Adrenal gland (tissue), 5 donors: ENCODE data around the gene KCNJ3.

Experiments used
- POLR2A ChIP-seq, 2 donors: fragments of 450-650 bp; IDR thresholded peaks; one replicate each; pipeline ENCODE4 v1.6.1; 2017; ENCODE audit warnings: antibody characterized with exemption in 2 of 2, mild to moderate bottlenecking in 2 of 2, moderate library complexity in 1 of 2
- TF ChIP-seq, protein P1 (sequence below), 6 experiments: fragments of 450-650 bp in 4 of 6; fragments of 200-600 bp in 2 of 6; sonication (generic) in 1 of 6; IDR thresholded peaks; 1 replicate in 5 of 6; 2 replicates in 1 of 6; pipeline versions ENCODE4 v1.5.1 to v1.8.0; 2016 to 2021; ENCODE audit warnings: antibody characterized with exemption in 6 of 6, mild to moderate bottlenecking in 2 of 6, moderate library complexity in 1 of 6
- donor health status: DM: no; HTN: no; CAD: no.

DNA sequence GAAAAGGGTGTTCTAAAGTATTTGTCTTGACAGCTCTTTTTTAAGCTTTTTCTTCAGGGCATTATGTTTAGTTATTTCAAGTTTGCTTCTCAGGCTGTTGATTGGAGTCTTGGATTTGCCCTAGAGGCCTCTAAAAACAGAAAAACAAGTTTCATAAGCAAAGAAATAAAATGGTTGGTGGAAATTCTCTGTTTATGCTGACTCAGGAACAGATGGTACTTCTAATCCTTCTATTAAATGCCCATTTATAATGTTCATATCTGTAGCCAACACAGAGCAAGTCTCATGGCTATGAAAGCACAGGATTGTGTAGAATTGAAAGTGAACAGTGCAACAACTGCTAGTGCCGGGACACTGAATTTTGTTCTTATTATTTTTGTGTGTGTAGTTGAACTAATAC lies 60.4 kb downstream of the KCNJ3 start:
- TF ChIP-seq, protein P1, sequence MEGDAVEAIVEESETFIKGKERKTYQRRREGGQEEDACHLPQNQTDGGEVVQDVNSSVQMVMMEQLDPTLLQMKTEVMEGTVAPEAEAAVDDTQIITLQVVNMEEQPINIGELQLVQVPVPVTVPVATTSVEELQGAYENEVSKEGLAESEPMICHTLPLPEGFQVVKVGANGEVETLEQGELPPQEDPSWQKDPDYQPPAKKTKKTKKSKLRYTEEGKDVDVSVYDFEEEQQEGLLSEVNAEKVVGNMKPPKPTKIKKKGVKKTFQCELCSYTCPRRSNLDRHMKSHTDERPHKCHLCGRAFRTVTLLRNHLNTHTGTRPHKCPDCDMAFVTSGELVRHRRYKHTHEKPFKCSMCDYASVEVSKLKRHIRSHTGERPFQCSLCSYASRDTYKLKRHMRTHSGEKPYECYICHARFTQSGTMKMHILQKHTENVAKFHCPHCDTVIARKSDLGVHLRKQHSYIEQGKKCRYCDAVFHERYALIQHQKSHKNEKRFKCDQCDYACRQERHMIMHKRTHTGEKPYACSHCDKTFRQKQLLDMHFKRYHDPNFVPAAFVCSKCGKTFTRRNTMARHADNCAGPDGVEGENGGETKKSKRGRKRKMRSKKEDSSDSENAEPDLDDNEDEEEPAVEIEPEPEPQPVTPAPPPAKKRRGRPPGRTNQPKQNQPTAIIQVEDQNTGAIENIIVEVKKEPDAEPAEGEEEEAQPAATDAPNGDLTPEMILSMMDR (IDR thresholded peaks at IDR 0.05) = no peak
- no peak for TF ChIP-seq POLR2A (IDR thresholded peaks at IDR 0.05)
